Astrocyte of the spinal cord (primary cell): Measurements from ENCODE around the gene GANAB.

Experiments
- DNase-seq: peaks from one replicate; pipeline ENCODE4 v3.0.0; 2011; ENCODE audit warnings: low read depth, low spot score
- H3K4me3 ChIP-seq: 2 replicates; pipeline ENCODE4 v1.5.1; 2011; ENCODE audit warnings: low read depth, mild to moderate bottlenecking, low read length, moderate library complexity
- in situ Hi-C: cut with HindIII; loops from 2 replicates; pipeline ENCODE4 v1.10.0; 2017; ENCODE audit warnings: low sequenced_read_pairs
- TF ChIP-seq, protein P1 (sequence below): IDR thresholded peaks from 2 replicates; pipeline ENCODE4 v1.5.1; 2012; ENCODE audit warnings: low read depth, mild to moderate bottlenecking, low read length, inconsistent platforms

Gene GANAB

GRCh38 chr11:62648185-62648966, 2.0 kb upstream of the GANAB start:
- DNase-seq: no peak
- in situ Hi-C loops: no loop called here
- TF ChIP-seq, protein P1, sequence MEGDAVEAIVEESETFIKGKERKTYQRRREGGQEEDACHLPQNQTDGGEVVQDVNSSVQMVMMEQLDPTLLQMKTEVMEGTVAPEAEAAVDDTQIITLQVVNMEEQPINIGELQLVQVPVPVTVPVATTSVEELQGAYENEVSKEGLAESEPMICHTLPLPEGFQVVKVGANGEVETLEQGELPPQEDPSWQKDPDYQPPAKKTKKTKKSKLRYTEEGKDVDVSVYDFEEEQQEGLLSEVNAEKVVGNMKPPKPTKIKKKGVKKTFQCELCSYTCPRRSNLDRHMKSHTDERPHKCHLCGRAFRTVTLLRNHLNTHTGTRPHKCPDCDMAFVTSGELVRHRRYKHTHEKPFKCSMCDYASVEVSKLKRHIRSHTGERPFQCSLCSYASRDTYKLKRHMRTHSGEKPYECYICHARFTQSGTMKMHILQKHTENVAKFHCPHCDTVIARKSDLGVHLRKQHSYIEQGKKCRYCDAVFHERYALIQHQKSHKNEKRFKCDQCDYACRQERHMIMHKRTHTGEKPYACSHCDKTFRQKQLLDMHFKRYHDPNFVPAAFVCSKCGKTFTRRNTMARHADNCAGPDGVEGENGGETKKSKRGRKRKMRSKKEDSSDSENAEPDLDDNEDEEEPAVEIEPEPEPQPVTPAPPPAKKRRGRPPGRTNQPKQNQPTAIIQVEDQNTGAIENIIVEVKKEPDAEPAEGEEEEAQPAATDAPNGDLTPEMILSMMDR: no peak
- H3K4me3 ChIP-seq: no peak overlapping the region

DNA sequence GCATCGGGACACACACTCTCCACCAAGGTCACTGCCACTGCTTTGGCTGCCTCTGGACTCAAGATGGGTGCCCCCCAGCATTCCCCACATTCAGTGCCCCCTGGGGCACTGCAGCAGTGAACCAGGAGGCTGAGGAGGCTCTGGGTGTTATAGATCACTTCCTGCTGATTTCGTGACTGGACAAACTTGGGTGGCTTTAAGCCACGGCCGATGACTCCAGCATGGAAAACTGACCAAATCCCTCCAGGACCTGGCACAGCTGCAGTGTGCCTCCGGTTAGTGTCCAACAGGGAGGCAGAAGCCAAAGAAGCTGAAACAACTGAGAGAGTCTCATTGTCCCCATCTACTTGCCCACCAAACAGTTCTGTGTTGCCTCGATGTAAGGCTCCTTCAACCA, 1.2 kb upstream of the GANAB start:
- DNase-seq: no peak
- TF ChIP-seq, protein P1: no peak
- H3K4me3 ChIP-seq: no peak overlapping the region
- in situ Hi-C loops: no loop called here

DNA sequence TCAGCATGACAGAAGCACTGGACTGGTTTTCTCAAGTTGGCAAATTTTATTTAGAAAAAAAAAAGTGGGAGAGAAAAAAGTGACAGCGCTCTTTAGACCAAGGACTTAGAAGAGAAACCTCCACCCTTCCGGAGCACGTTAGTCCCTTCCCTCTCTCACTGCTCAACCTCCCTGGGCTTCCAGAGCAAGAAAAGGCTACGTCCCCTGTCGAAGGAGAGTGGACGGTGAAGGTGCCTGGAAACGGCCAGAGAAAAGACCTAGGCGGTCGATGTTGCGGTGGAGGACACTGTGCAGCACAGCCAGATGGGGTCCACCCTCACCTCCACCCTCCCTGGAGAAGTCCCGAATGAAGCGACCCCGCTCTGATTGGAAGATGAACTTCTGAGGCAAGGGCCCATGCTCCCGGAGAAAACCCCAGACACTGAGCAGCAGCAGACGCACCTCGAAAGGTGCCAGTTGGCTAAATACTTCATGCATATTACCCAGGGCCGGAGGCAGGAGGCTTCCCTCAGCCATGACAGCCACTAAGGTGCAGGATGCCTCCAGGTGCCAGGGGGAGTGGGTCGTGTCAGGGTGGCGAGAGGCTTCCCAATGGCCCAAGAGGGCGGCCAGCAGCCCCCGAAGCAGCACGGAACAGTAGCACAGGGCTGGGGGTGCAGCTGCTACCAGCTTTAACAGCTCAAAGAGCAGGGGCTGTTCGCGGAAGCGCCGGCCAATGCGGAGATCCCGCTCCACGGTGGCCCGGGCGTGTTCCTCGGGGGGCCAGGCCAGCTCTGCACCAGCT, 604 bp upstream of the GANAB start:
- no peak for DNase-seq
- TF ChIP-seq, protein P1: no peak
- in situ Hi-C loops: no loop called here
- no peak overlapping the region for H3K4me3 ChIP-seq

GRCh38 chr11:62645671-62645945, 805 bp downstream of the GANAB start:
- in situ Hi-C loops: no loop called here
- DNase-seq: no peak
- peak overlapping the region; percentile 96 for H3K4me3 ChIP-seq
- TF ChIP-seq, protein P1: no peak

DNA sequence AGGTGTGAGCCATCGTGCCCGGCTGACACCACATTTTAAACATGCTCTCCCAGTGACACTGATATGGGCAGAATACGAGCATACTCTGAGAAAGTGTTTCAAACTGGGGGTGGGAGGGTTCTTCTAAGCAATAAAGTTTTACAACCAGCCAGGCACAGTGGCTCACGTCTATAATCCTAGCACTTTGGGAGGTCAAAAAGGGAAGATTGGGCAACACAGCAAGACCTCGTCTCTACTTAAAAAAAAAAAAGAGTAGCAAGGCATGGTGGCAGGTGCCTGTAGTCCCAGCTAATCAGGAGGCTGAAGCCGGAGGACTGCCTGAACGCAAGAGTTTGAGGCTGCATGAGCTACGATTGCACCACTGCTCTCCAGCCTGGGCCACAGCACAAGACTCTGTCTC, 2.2 kb downstream of the GANAB start:
- in situ Hi-C loops: no loop called here
- TF ChIP-seq, protein P1: no peak
- H3K4me3 ChIP-seq: no peak overlapping the region
- no peak for DNase-seq

GRCh38 chr11:62632492-62632891, 13.9 kb downstream of the GANAB start:
- TF ChIP-seq, protein P1: no peak
- DNase-seq: no peak
- H3K4me3 ChIP-seq: no peak overlapping the region
- in situ Hi-C loops: no loop called here
